HepG2 (cell line): ENCODE data around the gene RNASE8. TPM values are rescaled to one million over a fixed set of nuclear protein-coding genes. Genes with fewer than 3 reads are reported as not detected.

Source experiments
- DMTF1 ChIP-seq: sonication (generic); formaldehyde crosslinking; IDR thresholded peaks from 2 replicates; pipeline ENCODE4 v1.4.0; 2020; ENCODE audit warnings: mild to moderate bottlenecking, missing genetic modification reagents
- DPF2 ChIP-seq: sonication (generic); formaldehyde crosslinking; IDR thresholded peaks from 2 replicates; pipeline ENCODE4 v1.4.0; 2020; ENCODE audit warnings: mild to moderate bottlenecking, low read depth, missing genetic modification reagents, borderline replicate concordance
- FOXA3 ChIP-seq: IDR thresholded peaks from 2 replicates; pipeline ENCODE4 v1.6.1; 2016; ENCODE audit warnings: missing genetic modification reagents, missing compliant biosample characterization
- HNRNPK ChIP-seq: fragments of 200-400 bp; formaldehyde crosslinking; IDR thresholded peaks from 2 replicates; pipeline ENCODE4 v1.6.1; 2018; ENCODE audit warnings: low read length, low read depth, moderate library complexity, mild to moderate bottlenecking; ENCODE audit not compliant: poor library complexity, severe bottlenecking
- MAFF ChIP-seq: IDR thresholded peaks from 2 replicates; pipeline ENCODE4 v1.6.1; 2011; ENCODE audit warnings: low read depth, low read length, improper control_type of control experiment
- NPAS2 ChIP-seq: sonication (generic); formaldehyde crosslinking; IDR thresholded peaks from 2 replicates; pipeline ENCODE4 v1.8.0; 2022; ENCODE audit warnings: mild to moderate bottlenecking, missing genetic modification reagents, borderline replicate concordance
- REPIN1 ChIP-seq: sonication (generic); formaldehyde crosslinking; IDR thresholded peaks from 2 replicates; pipeline ENCODE4 v1.8.0; 2022; ENCODE audit warnings: missing genetic modification reagents, low read depth, mild to moderate bottlenecking, borderline replicate concordance
- SAP130 ChIP-seq: IDR thresholded peaks from 2 replicates; pipeline ENCODE4 v1.6.1; 2016; ENCODE audit warnings: low read depth
- ZFX ChIP-seq: sonication (generic); formaldehyde crosslinking; IDR thresholded peaks from 2 replicates; pipeline ENCODE4 v1.4.0; 2020; ENCODE audit warnings: mild to moderate bottlenecking, low read depth, missing genetic modification reagents, moderate library complexity
- ZNF142 ChIP-seq: sonication (generic); formaldehyde crosslinking; IDR thresholded peaks from 2 replicates; pipeline ENCODE4 v1.4.0; 2020; ENCODE audit warnings: missing genetic modification reagents
- ZNF207 ChIP-seq: fragments of 450-650 bp; IDR thresholded peaks from 2 replicates; pipeline ENCODE4 v1.6.1; 2016; ENCODE audit warnings: antibody characterized with exemption, borderline replicate concordance
- ZNF772 ChIP-seq: sonication (generic); formaldehyde crosslinking; IDR thresholded peaks from 2 replicates; pipeline ENCODE4 v1.5.0; 2020; ENCODE audit warnings: mild to moderate bottlenecking, missing genetic modification reagents
- ZNF841 ChIP-seq: sonication (generic); formaldehyde crosslinking; IDR thresholded peaks from 2 replicates; pipeline ENCODE4 v1.8.1; 2023; ENCODE audit warnings: missing genetic modification reagents, borderline replicate concordance
- ZSCAN25 ChIP-seq: sonication (generic); formaldehyde crosslinking; IDR thresholded peaks from 2 replicates; pipeline ENCODE4 v1.8.0; 2022; ENCODE audit warnings: mild to moderate bottlenecking, missing genetic modification reagents
- ZXDC ChIP-seq: sonication (generic); formaldehyde crosslinking; IDR thresholded peaks from 2 replicates; pipeline ENCODE4 v1.5.0; 2020; ENCODE audit warnings: mild to moderate bottlenecking, missing genetic modification reagents
- polyA plus RNA-seq, 8 experiments: library from polyadenylated mRNA; depleted of rRNA in 3 of 8; stranded (reverse) in 7 of 8; unstranded in 1 of 8; fragments of >200 nt; fragmentation: Illumina TruSeq in 4 of 8; extraction: Trizol in 4 of 8; gene quantifications; 2 replicates each; pipeline versions ENCODE4 v1.2.1 to v1.2.3, GENCODE V29; 2011 to 2016; ENCODE audit warnings: low read depth in 4 of 8, missing spikeins in 1 of 8, mixed read lengths in 1 of 8; ENCODE audit not compliant: insufficient read depth in 1 of 8
- total RNA-seq, 5 experiments: library from RNA; depleted of rRNA; stranded (reverse); fragments of >200 nt; fragmentation: Illumina TruSeq; extraction: Trizol; gene quantifications; 2 replicates each; pipeline ENCODE4 v1.2.3, GENCODE V29; 2016; ENCODE audit warnings: low read depth in 1 of 5
- TF ChIP-seq, protein P1 (sequence below): IDR thresholded peaks from 2 replicates; pipeline ENCODE4 v1.6.1; 2016

Gene RNASE8
- total and polyA plus RNA-seq, 2 of the 13 experiments (the other 11 are each of a cell fraction or from before 2014, with no cell fraction given), result not detected

DNA sequence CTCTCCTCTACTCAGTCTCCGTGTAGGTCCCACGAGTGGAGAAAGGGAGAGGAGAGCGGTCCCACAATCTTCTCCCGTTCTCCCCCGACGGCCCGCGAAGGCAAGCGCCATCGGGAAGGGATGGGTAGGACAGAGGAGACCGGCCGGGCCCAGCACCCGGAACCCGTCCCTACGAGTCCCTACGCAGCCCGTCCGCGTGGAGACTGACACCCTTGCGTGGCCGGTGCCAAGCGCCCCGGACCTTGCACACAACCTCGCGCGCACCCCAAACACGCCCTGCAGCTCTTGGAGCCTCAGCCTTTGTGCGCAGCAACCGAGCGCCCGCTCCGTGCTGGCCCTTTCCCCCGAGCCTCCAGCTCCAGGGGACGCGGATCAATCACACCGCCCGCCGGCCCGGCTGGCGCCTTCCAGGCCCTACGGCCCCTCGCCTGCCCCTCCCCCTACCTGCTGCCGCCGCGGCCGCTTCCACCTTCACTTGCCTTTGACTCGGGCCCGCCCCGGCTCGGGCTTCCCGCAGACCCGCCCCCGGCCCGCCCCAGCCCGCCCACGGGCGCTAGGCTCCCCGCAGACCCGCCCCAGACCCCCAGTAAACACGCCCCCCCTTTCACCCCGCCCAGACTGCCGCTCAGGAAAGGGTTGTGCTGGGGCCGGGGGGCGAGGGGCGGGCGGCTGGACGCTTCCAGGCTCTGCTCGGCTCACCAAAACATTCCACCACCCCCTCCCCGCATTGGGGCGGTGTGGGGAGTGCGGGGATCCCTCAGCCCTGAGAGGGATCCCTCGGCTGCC is 32.8 kb upstream of the RNASE8 start, which contains the start of gene NDRG2 (continued):
- TF ChIP-seq, protein P1, sequence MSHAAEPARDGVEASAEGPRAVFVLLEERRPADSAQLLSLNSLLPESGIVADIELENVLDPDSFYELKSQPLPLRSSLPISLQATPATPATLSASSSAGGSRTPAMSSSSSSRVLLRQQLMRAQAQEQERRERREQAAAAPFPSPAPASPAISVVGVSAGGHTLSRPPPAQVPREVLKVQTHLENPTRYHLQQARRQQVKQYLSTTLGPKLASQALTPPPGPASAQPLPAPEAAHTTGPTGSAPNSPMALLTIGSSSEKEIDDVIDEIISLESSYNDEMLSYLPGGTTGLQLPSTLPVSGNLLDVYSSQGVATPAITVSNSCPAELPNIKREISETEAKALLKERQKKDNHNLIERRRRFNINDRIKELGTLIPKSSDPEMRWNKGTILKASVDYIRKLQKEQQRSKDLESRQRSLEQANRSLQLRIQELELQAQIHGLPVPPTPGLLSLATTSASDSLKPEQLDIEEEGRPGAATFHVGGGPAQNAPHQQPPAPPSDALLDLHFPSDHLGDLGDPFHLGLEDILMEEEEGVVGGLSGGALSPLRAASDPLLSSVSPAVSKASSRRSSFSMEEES, result no peak; the same call in 1 of the 2 replicates
- TF ChIP-seq ZNF142 (CRISPR knock-in tag) (peak; percentile 94), DPF2 (CRISPR knock-in tag) (no peak), DMTF1 (CRISPR knock-in tag) (no peak), SAP130 (CRISPR knock-in tag) (peak; percentile 78), ZXDC (CRISPR knock-in tag) (0 out of 2 replicates have a peak, but pooled peaks have one; percentile 40), ZNF841 (no peak), FOXA3 (CRISPR knock-in tag) (peak; percentile 50; the same call in 1 of the 2 replicates), REPIN1 (CRISPR knock-in tag) (no peak), NPAS2 (CRISPR knock-in tag) (no peak), ZNF207 (no peak), ZFX (peak; percentile 88), ZSCAN25 (CRISPR knock-in tag) (peak; percentile 68), HNRNPK (peak; percentile 95), MAFF (no peak), ZNF772 (CRISPR knock-in tag) (peak; percentile 91; the same call in 1 of the 2 replicates)
